PC-9 (cell line): ENCODE measurements around the gene COL23A1.

Source experiments
- EZH2 ChIP-seq: fragments of 200-600 bp; sonication (generic); IDR thresholded peaks from 2 replicates; pipeline ENCODE4 v1.8.0; 2017; ENCODE audit warnings: antibody characterized with exemption, low read depth
- TF ChIP-seq, protein P1 (sequence below): fragments of 200-600 bp; sonication (generic); conservative IDR thresholded peaks from 2 replicates; pipeline ENCODE4 v1.6.1; 2017; ENCODE audit warnings: mixed run types, antibody characterized with exemption, mild to moderate bottlenecking, moderate library complexity

DNA sequence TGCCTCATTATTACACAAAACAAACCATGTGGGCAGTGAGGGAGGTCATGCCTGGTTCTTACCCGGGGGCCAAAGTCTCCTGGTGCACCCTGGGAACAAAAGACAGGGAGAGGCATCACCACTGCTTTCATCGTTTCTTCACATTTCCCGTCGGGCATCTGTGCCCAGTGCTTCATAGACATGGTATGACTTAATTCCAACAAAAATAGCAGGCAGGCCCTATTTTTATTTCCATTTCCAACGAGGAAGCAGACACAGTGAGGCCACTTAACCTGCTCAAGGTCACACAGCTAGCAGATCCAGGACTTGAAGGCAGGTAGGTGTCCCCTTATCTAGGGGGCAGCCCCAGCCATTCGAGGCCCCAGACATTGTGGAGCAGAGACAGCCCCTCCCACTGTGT is 322.9 kb downstream of the COL23A1 start:
- TF ChIP-seq, protein P1, sequence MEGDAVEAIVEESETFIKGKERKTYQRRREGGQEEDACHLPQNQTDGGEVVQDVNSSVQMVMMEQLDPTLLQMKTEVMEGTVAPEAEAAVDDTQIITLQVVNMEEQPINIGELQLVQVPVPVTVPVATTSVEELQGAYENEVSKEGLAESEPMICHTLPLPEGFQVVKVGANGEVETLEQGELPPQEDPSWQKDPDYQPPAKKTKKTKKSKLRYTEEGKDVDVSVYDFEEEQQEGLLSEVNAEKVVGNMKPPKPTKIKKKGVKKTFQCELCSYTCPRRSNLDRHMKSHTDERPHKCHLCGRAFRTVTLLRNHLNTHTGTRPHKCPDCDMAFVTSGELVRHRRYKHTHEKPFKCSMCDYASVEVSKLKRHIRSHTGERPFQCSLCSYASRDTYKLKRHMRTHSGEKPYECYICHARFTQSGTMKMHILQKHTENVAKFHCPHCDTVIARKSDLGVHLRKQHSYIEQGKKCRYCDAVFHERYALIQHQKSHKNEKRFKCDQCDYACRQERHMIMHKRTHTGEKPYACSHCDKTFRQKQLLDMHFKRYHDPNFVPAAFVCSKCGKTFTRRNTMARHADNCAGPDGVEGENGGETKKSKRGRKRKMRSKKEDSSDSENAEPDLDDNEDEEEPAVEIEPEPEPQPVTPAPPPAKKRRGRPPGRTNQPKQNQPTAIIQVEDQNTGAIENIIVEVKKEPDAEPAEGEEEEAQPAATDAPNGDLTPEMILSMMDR, result no peak
- no peak for TF ChIP-seq EZH2
